PFSK-1 (cell line): Measurements from ENCODE around the gene CNPY3.

ENCODE experiments used
- FOXP2 ChIP-seq: optimal IDR thresholded peaks from 2 replicates; pipeline ENCODE3; 2011; ENCODE audit warnings: borderline replicate concordance, control low read depth, inconsistent platforms; ENCODE audit not compliant: insufficient read depth; ENCODE audit errors: extremely low read length, extremely low read depth
- POLR2AphosphoS5 ChIP-seq: IDR thresholded peaks from 2 replicates; pipeline ENCODE4 v1.6.1; 2012; ENCODE audit warnings: low read depth, mild to moderate bottlenecking, control low read depth, low read length, moderate library complexity
- SIN3A ChIP-seq: IDR thresholded peaks from 2 replicates; pipeline ENCODE4 v1.6.1; 2012; ENCODE audit warnings: mild to moderate bottlenecking, low read length, moderate library complexity, borderline replicate concordance; ENCODE audit not compliant: insufficient read depth
- TAF1 ChIP-seq: IDR thresholded peaks from 2 replicates; pipeline ENCODE4 v1.6.1; 2012; ENCODE audit warnings: low read length, control low read depth, borderline replicate concordance; ENCODE audit not compliant: insufficient read depth
- TF ChIP-seq, protein P1 (sequence below), 2 experiments: IDR thresholded peaks; 2 replicates each; pipeline versions ENCODE4 v1.6.1 to v1.8.0; 2011 to 2012; ENCODE audit warnings: low read depth in 2 of 2, low read length in 2 of 2, control low read depth in 1 of 2, inconsistent platforms in 1 of 2, mild to moderate bottlenecking in 1 of 2, moderate library complexity in 1 of 2; ENCODE audit not compliant: insufficient read depth in 1 of 2

The CNPY3 gene

DNA sequence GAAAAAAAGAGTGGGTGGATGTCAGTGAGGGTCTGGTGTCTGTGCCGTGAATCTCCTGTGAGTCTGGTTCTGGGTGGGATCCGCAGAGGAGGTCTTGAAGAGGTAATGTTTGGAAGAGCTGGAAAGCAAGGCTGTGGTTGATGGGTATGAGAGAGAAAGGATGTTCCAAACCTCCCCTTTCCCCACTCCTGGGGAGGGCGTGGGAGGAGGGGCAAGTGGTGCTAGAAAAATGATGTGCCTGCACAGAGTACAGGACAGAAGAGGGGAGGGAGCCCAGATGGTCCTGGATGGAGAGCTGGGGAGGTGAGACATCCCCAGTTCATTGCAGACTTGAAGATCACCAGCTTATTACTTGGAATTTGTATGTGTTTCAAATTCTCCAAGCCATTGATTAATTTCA lies 3.1 kb downstream of the CNPY3 start:
- no peak for TF ChIP-seq FOXP2
- TF ChIP-seq TAF1, result no peak
- no peak for TF ChIP-seq SIN3A
- TF ChIP-seq, protein P1, sequence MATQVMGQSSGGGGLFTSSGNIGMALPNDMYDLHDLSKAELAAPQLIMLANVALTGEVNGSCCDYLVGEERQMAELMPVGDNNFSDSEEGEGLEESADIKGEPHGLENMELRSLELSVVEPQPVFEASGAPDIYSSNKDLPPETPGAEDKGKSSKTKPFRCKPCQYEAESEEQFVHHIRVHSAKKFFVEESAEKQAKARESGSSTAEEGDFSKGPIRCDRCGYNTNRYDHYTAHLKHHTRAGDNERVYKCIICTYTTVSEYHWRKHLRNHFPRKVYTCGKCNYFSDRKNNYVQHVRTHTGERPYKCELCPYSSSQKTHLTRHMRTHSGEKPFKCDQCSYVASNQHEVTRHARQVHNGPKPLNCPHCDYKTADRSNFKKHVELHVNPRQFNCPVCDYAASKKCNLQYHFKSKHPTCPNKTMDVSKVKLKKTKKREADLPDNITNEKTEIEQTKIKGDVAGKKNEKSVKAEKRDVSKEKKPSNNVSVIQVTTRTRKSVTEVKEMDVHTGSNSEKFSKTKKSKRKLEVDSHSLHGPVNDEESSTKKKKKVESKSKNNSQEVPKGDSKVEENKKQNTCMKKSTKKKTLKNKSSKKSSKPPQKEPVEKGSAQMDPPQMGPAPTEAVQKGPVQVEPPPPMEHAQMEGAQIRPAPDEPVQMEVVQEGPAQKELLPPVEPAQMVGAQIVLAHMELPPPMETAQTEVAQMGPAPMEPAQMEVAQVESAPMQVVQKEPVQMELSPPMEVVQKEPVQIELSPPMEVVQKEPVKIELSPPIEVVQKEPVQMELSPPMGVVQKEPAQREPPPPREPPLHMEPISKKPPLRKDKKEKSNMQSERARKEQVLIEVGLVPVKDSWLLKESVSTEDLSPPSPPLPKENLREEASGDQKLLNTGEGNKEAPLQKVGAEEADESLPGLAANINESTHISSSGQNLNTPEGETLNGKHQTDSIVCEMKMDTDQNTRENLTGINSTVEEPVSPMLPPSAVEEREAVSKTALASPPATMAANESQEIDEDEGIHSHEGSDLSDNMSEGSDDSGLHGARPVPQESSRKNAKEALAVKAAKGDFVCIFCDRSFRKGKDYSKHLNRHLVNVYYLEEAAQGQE (IDR thresholded peaks at IDR 0.05; ENCODE audit: insufficient read depth in 1 of 2, low read depth in 2 of 2, low read length in 2 of 2), result no peak
- TF ChIP-seq POLR2AphosphoS5, result no peak

DNA sequence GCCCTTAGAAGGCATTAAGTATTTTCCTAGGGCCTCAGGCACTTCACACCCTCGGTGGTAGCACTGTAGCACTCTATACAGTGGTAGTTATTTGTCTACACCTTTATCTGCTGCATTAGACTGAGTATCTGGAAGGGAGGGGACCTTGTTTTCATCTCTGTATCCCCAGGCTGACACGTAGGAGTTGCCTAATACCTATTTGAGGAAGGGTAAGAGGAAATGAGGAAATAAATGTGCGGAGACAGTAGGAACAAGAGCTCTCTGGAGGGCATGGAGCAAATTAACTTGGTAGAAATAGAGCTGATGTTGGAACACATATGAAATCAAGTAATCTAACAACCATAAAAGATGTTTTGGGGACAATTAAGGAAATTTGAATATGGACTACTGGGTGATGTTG lies 3.9 kb downstream of the CNPY3 start:
- TF ChIP-seq, protein P1 (IDR thresholded peaks at IDR 0.05; ENCODE audit: insufficient read depth in 1 of 2, low read depth in 2 of 2, low read length in 2 of 2), result no peak
- TF ChIP-seq TAF1 (no peak), FOXP2 (no peak), SIN3A (no peak), POLR2AphosphoS5 (no peak)

DNA sequence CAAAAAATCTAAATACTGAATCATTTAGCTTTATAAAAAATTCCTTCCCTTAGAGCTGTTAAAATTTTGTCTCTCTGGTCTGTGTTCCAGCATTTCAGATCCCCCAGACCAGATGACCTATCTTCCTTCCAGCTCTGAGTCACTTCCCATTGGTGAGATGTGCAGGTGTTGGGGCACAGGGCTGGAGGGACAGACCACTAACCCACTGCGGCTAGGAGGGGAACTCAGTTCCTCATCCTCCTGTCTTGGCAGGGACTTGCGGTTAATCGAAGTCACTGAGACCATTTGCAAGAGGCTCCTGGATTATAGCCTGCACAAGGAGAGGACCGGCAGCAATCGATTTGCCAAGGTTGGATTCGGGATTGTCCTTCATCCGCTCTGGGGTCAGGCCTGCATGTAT lies 6.0 kb downstream of the CNPY3 start:
- TF ChIP-seq FOXP2 (no peak), TAF1 (no peak), POLR2AphosphoS5 (no peak), SIN3A (no peak)
- TF ChIP-seq, protein P1 (IDR thresholded peaks at IDR 0.05; ENCODE audit: insufficient read depth in 1 of 2, low read depth in 2 of 2, low read length in 2 of 2), result no peak

DNA sequence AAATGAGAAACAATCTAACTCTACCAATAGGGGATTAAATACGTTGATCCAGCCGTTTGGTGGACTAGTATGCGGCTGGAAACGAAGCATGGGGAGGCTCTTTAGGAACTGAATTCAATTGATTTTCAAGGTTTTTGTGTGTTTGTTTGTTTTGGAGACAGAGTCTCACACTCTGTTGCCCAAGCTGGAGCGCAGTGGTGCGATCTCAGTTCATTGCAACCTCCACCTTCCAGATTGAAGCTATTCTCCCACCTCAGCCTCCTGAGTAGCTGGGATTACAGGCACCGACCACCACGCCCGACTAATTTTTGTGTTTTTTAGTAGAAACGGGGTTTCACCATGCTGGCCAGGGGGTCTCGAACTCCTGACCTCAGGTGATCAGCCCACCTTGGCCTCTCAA lies 7.1 kb downstream of the CNPY3 start:
- TF ChIP-seq POLR2AphosphoS5 (no peak), TAF1 (no peak), SIN3A (no peak), FOXP2 (no peak)
- TF ChIP-seq, protein P1 (IDR thresholded peaks at IDR 0.05; ENCODE audit: insufficient read depth in 1 of 2, low read depth in 2 of 2, low read length in 2 of 2), result no peak
